Gastrocnemius medialis (tissue), 4 donors: Measurements from ENCODE around the gene MYCBP2.

Experiments used
- CTCF ChIP-seq, 5 experiments: fragments of 450-650 bp in 3 of 5; fragments of 200-600 bp in 2 of 5; sonication (generic) in 2 of 5; IDR thresholded peaks in 4 of 5; conservative IDR thresholded peaks in 1 of 5; 1 replicate in 4 of 5; 2 replicates in 1 of 5; pipeline ENCODE4 v1.5.1; 2016 to 2019; ENCODE audit warnings: antibody characterized with exemption in 5 of 5, mild to moderate bottlenecking in 3 of 5, moderate library complexity in 3 of 5
- POLR2A ChIP-seq, 2 donors: fragments of 450-650 bp; IDR thresholded peaks; one replicate each; pipeline ENCODE4 v1.6.1; 2017; ENCODE audit warnings: antibody characterized with exemption in 2 of 2, mild to moderate bottlenecking in 2 of 2, moderate library complexity in 2 of 2

GRCh38 chr13:77168237-77168636, 158.7 kb downstream of the MYCBP2 start:
- TF ChIP-seq CTCF (IDR thresholded peaks at IDR 0.05 in 4 of 5, conservative IDR thresholded peaks at IDR 0.05 in 1 of 5) (no peak), POLR2A (IDR thresholded peaks at IDR 0.05) (no peak)
